ENCODE measurements around the gene REXO5. TPM values are rescaled to one million over a fixed set of nuclear protein-coding genes. Genes with fewer than 3 reads are reported as not detected.

Gene REXO5
- total RNA-seq, 1 experiment from 2014 or later = 8.5 TPM

- ATAC-seq (no peak), DNase-seq (ENCODE audit: low spot score) (no peak)
- Mint-ChIP-seq H3K27ac (no peak overlapping the region), H3K4me1 (peaks cover 15% of the 10 kb centered on the region), H3K36me3 (no peaks in the 10 kb centered on the region), H3K9me3 (no peaks in the 10 kb centered on the region), H3K4me3 (no peak overlapping the region), H3K27me3 (ENCODE audit: low read depth) (no peaks in the 10 kb centered on the region)
- POLR2A ChIA-PET = no interaction called here
- TF ChIP-seq ZNF396 (CRISPR knock-in tag; IDR thresholded peaks at IDR 0.05; ENCODE audit: borderline replicate concordance) (no peak), FOXP4 (CRISPR knock-in tag; IDR thresholded peaks at IDR 0.05) (no peak), SMAD4 (CRISPR knock-in tag; IDR thresholded peaks at IDR 0.05) (no peak), ZNF425 (CRISPR knock-in tag; conservative IDR thresholded peaks at IDR 0.05) (no peak), ZNF671 (CRISPR knock-in tag; IDR thresholded peaks at IDR 0.05) (no peak), FOXK1 (CRISPR knock-in tag; IDR thresholded peaks at IDR 0.05) (no peak), SMAD3 (CRISPR knock-in tag; IDR thresholded peaks at IDR 0.05; ENCODE audit: borderline replicate concordance) (no peak), PREB (CRISPR knock-in tag; IDR thresholded peaks at IDR 0.05; ENCODE audit: borderline replicate concordance) (no peak), E2F4 (CRISPR knock-in tag; IDR thresholded peaks at IDR 0.05; ENCODE audit: borderline replicate concordance, low read depth) (no peak), ESRRA (CRISPR knock-in tag; IDR thresholded peaks at IDR 0.05; ENCODE audit: borderline replicate concordance) (no peak), NR2C2 (CRISPR knock-in tag; IDR thresholded peaks at IDR 0.05) (no peak), ZNF512 (CRISPR knock-in tag; IDR thresholded peaks at IDR 0.05; ENCODE audit: borderline replicate concordance) (no peak), ZNF281 (CRISPR knock-in tag; IDR thresholded peaks at IDR 0.05) (no peak), ZNF219 (CRISPR knock-in tag; IDR thresholded peaks at IDR 0.05; ENCODE audit: borderline replicate concordance) (no peak), FOXJ3 (CRISPR knock-in tag; IDR thresholded peaks at IDR 0.05; ENCODE audit: borderline replicate concordance) (no peak), ATF2 (CRISPR knock-in tag; IDR thresholded peaks at IDR 0.05; ENCODE audit: borderline replicate concordance, low read depth) (no peak), CDX4 (CRISPR knock-in tag; IDR thresholded peaks at IDR 0.05; ENCODE audit: borderline replicate concordance) (no peak), NR1H2 (CRISPR knock-in tag; IDR thresholded peaks at IDR 0.05) (no peak), TCF7 (CRISPR knock-in tag; IDR thresholded peaks at IDR 0.05; ENCODE audit: low read depth) (no peak), RORB (CRISPR knock-in tag; IDR thresholded peaks at IDR 0.05) (no peak)
- CTCF ChIA-PET = no interaction called here
Measured at GRCh38 chr16:20768121-20768520, 38.2 kb upstream of the REXO5 start.
